CD4-positive, alpha-beta T cell treated with Interleukin-21 for 1 hour (primary cell): ENCODE measurements around the gene TENM3.
"Not testable (repeated sequence)": the region's sequence is repeated elsewhere in the genome, so short reads cannot be mapped to it uniquely, and the experiment has no call there.

Experiments used
- DNase-seq: peaks from one replicate; pipeline ENCODE4 v3.0.0-alpha.2; 2020

TENM3 gene

GRCh38 chr4:182343453-182343852, 100.3 kb downstream of the TENM3 start:
- DNase-seq = no peak

GRCh38 chr4:182344968-182345367, 101.8 kb downstream of the TENM3 start:
- DNase-seq = no peak

- no peak for DNase-seq
Observed at GRCh38 chr4:182346250-182346649, 103.0 kb downstream of the TENM3 start.

- no peak for DNase-seq
Observed at GRCh38 chr4:182346675-182347375, 103.6 kb downstream of the TENM3 start.

- DNase-seq = no peak
Observed at GRCh38 chr4:182348779-182349326, 105.7 kb downstream of the TENM3 start.

GRCh38 chr4:182350041-182350440, 106.8 kb downstream of the TENM3 start:
- no peak for DNase-seq

- no peak for DNase-seq
Observed at GRCh38 chr4:182351485-182351884, 108.3 kb downstream of the TENM3 start.

- DNase-seq = no peak
Observed at GRCh38 chr4:182354106-182354505, 110.9 kb downstream of the TENM3 start.

- DNase-seq = no peak
Observed at GRCh38 chr4:182354867-182355266, 111.7 kb downstream of the TENM3 start.

- DNase-seq = no peak
Observed at GRCh38 chr4:182367153-182367552, 124.0 kb downstream of the TENM3 start.

GRCh38 chr4:182369211-182369610, 126.0 kb downstream of the TENM3 start:
- no peak for DNase-seq

GRCh38 chr4:182370491-182370890, 127.3 kb downstream of the TENM3 start:
- no peak for DNase-seq

GRCh38 chr4:182380771-182381181, 137.6 kb downstream of the TENM3 start:
- no peak for DNase-seq

- no peak for DNase-seq
Observed at GRCh38 chr4:182382941-182383340, 139.7 kb downstream of the TENM3 start.

GRCh38 chr4:182384631-182385091, 141.5 kb downstream of the TENM3 start:
- no peak for DNase-seq

GRCh38 chr4:182385897-182386296, 142.7 kb downstream of the TENM3 start:
- no peak for DNase-seq

- not testable (repeated sequence) for DNase-seq
Observed at GRCh38 chr4:182386576-182386975, 143.4 kb downstream of the TENM3 start.

GRCh38 chr4:182391111-182391684, 148.0 kb downstream of the TENM3 start:
- DNase-seq = no peak

- DNase-seq = no peak
Observed at GRCh38 chr4:182394181-182394580, 151.0 kb downstream of the TENM3 start.

GRCh38 chr4:182400081-182400480, 156.9 kb downstream of the TENM3 start:
- DNase-seq = no peak

- DNase-seq = no peak
Observed at GRCh38 chr4:182400790-182401189, 157.6 kb downstream of the TENM3 start.

- DNase-seq = no peak
Observed at GRCh38 chr4:182404376-182404775, 161.2 kb downstream of the TENM3 start.

GRCh38 chr4:182405087-182405486, 161.9 kb downstream of the TENM3 start:
- DNase-seq = no peak

GRCh38 chr4:182409271-182409670, 166.1 kb downstream of the TENM3 start:
- no peak for DNase-seq
